RWPE2 (cell line): ENCODE measurements around the gene HPS5.
"Not testable (repeated sequence)": the region's sequence is repeated elsewhere in the genome, so short reads cannot be mapped to it uniquely, and the experiment has no call there.

Experiments used
- ATAC-seq: fragments of 200-7000 bp; cut with Tn5 transposase; 3 replicates; pipeline ENCODE4 v1.9.1; 2021; ENCODE audit warnings: low read depth
- DNase-seq: peaks from one replicate; pipeline ENCODE4 v3.0.0-alpha.2; 2020; ENCODE audit warnings: low spot score
- H3K27ac ChIP-seq: fragments of 450-650 bp; 2 replicates; pipeline ENCODE4 v1.5.1; 2017; ENCODE audit warnings: mild to moderate bottlenecking; ENCODE audit not compliant: poor library complexity, severe bottlenecking
- H3K27me3 ChIP-seq: fragments of 250-450 bp; sonication (Bioruptor Pico); 2 replicates; pipeline ENCODE4 v1.5.1; 2021; ENCODE audit warnings: mild to moderate bottlenecking, moderate library complexity; ENCODE audit not compliant: insufficient read depth, poor library complexity, severe bottlenecking
- H3K36me3 ChIP-seq: fragments of 250-450 bp; sonication (Bioruptor Pico); 2 replicates; pipeline ENCODE4 v1.5.1; 2020; ENCODE audit warnings: low read depth, mild to moderate bottlenecking, moderate library complexity
- H3K4me1 ChIP-seq: fragments of 250-450 bp; sonication (Bioruptor Pico); 2 replicates; pipeline ENCODE4 v1.5.1; 2021; ENCODE audit warnings: mild to moderate bottlenecking, moderate library complexity; ENCODE audit not compliant: insufficient read depth, poor library complexity, severe bottlenecking
- H3K4me3 ChIP-seq: fragments of 250-450 bp; sonication (Bioruptor Pico); 2 replicates; pipeline ENCODE4 v1.5.1; 2021; ENCODE audit warnings: mild to moderate bottlenecking, moderate library complexity; ENCODE audit not compliant: severe bottlenecking
- H3K9me3 ChIP-seq: fragments of 250-450 bp; sonication (Bioruptor Pico); 2 replicates; pipeline ENCODE4 v1.5.1; 2021; ENCODE audit warnings: mild to moderate bottlenecking, moderate library complexity; ENCODE audit not compliant: severe bottlenecking
- TF ChIP-seq, protein P1 (sequence below): fragments of 450-650 bp; IDR thresholded peaks from one replicate; pipeline ENCODE4 v1.5.1; 2017; ENCODE audit warnings: mild to moderate bottlenecking, moderate library complexity; ENCODE audit not compliant: poor library complexity, severe bottlenecking

The HPS5 gene

GRCh38 chr11:18259259-18259658 is 62.7 kb downstream of the HPS5 start:
- ATAC-seq (no peak), DNase-seq (no peak)
- Histone ChIP-seq H3K9me3 (no peaks in the 10 kb centered on the region), H3K27me3 (no peaks in the 10 kb centered on the region), H3K27ac (no peak overlapping the region), H3K4me1 (no peaks in the 10 kb centered on the region), H3K4me3 (no peak overlapping the region), H3K36me3 (no peaks in the 10 kb centered on the region)
- TF ChIP-seq, protein P1, sequence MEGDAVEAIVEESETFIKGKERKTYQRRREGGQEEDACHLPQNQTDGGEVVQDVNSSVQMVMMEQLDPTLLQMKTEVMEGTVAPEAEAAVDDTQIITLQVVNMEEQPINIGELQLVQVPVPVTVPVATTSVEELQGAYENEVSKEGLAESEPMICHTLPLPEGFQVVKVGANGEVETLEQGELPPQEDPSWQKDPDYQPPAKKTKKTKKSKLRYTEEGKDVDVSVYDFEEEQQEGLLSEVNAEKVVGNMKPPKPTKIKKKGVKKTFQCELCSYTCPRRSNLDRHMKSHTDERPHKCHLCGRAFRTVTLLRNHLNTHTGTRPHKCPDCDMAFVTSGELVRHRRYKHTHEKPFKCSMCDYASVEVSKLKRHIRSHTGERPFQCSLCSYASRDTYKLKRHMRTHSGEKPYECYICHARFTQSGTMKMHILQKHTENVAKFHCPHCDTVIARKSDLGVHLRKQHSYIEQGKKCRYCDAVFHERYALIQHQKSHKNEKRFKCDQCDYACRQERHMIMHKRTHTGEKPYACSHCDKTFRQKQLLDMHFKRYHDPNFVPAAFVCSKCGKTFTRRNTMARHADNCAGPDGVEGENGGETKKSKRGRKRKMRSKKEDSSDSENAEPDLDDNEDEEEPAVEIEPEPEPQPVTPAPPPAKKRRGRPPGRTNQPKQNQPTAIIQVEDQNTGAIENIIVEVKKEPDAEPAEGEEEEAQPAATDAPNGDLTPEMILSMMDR, result no peak

- Histone ChIP-seq H3K36me3 (no peaks in the 10 kb centered on the region), H3K9me3 (no peaks in the 10 kb centered on the region), H3K27me3 (no peaks in the 10 kb centered on the region), H3K4me1 (no peaks in the 10 kb centered on the region), H3K27ac (no peak overlapping the region), H3K4me3 (no peak overlapping the region)
- TF ChIP-seq, protein P1, result no peak
- ATAC-seq, result no peak
- DNase-seq, result no peak
Measured at GRCh38 chr11:18254781-18255361, 67.1 kb downstream of the HPS5 start.

DNA sequence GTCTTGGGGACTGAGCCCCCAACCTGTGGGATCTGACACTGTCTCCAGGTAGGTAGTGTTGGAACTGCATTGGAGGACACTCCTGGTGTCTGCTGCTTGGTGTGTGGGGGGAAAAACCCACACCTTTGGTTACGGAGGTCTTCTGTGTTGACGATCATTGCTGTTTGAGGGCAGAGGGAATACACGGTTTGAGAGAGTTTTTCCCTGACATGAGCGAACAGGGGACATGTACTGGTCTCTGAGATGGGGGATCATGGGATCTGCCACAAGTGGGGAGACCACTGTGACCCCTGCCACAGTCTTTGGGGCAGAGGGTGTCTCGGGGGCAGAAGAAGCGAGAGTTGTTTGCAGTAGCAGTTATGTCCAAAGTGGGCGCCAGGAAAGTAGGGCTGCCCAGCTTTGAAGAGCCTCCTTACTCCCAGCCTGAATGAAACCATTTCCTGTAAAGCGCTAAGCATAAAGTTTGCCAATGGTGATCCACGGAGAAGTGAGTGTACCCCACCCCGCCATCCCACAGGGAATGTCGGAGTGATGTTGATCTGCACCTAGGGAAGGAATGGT is 68.1 kb downstream of the HPS5 start:
- ATAC-seq, result no peak
- Histone ChIP-seq H3K4me3 (no peak overlapping the region), H3K36me3 (no peaks in the 10 kb centered on the region), H3K4me1 (no peaks in the 10 kb centered on the region), H3K27me3 (no peaks in the 10 kb centered on the region), H3K9me3 (no peaks in the 10 kb centered on the region), H3K27ac (no peak overlapping the region)
- TF ChIP-seq, protein P1, result no peak
- no peak for DNase-seq

DNA sequence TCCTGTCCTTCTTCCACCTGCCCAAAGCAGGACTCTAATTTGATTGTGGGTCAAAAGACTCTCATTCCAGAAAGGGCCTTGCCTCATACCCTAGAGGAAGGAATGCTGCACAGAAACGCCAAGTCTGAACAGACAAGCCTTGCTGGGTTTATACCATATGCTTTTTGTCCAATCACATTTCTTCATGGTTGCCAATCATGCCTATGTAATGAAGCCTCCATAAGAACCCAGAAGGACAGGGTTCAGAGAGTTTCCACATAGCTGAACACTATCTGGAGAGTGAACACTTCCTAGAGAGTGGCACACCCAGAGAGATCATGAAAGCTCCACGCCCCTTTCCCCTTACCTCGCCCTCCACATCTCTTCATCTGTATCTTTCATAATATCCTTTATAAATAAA is 68.7 kb downstream of the HPS5 start:
- Histone ChIP-seq H3K27ac (no peak overlapping the region), H3K4me3 (no peak overlapping the region), H3K9me3 (no peaks in the 10 kb centered on the region), H3K4me1 (no peaks in the 10 kb centered on the region), H3K36me3 (no peaks in the 10 kb centered on the region), H3K27me3 (no peaks in the 10 kb centered on the region)
- TF ChIP-seq, protein P1, result no peak
- ATAC-seq (no peak), DNase-seq (no peak)

DNA sequence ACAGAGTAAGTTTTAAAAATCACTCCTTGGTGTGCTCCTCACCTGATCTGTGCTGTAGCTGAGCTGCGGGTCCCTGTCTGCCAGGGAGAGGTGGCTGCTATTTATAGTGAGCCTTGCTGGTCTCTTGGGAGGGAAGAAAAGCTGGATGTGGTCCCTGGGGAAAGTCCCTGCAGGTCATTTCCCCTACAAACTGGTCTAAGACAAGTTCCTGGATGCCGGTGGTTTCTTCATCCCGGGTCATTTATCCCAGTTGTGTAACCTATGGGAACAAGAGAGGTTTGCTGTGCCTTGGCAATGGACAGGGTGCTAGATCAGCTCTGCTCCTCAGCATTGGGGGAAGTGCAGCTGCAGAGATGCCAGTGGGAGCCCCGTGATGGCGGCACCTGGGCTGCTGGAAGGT is 73.4 kb downstream of the HPS5 start, which contains the start of gene SAA2:
TSS of gene SAA2 (minus strand) at position 108 of the 400 bp plus-strand sequence. CDS start 657 bp downstream, outside the sequence.
- Histone ChIP-seq H3K27ac (no peak within 1 kb of the TSS), H3K27me3 (no peaks in the 10 kb centered on the region), H3K4me3 (no peak within 1 kb of the TSS), H3K9me3 (no peaks in the 10 kb centered on the region), H3K36me3 (no peaks in the 10 kb centered on the region), H3K4me1 (peaks cover 3% of the 10 kb centered on the region)
- DNase-seq (no peak), ATAC-seq (no peak)
- TF ChIP-seq, protein P1, result no peak

- ATAC-seq, H3K36me3 ChIP-seq, H3K4me3 ChIP-seq, H3K4me1 ChIP-seq, H3K27ac ChIP-seq, DNase-seq, H3K27me3 ChIP-seq, H3K9me3 ChIP-seq: not testable (repeated sequence)
Measured at GRCh38 chr11:18247191-18247581, 74.8 kb downstream of the HPS5 start.

- not testable (repeated sequence) for H3K4me1 ChIP-seq, H3K9me3 ChIP-seq, H3K27me3 ChIP-seq, H3K4me3 ChIP-seq, H3K27ac ChIP-seq, H3K36me3 ChIP-seq, DNase-seq
- ATAC-seq, result peak; percentile 67
Measured at GRCh38 chr11:18246379-18247190, 75.4 kb downstream of the HPS5 start.
